Measurements from ENCODE around the gene SLC8B1. TPM values are rescaled to one million over a fixed set of nuclear protein-coding genes. Genes with fewer than 3 reads are reported as not detected.

The SLC8B1 gene
- total RNA-seq, 2 donors from 2014 or later: 25.2 to 44.2 TPM

- no peak for ATAC-seq
- TF ChIP-seq, protein P1, sequence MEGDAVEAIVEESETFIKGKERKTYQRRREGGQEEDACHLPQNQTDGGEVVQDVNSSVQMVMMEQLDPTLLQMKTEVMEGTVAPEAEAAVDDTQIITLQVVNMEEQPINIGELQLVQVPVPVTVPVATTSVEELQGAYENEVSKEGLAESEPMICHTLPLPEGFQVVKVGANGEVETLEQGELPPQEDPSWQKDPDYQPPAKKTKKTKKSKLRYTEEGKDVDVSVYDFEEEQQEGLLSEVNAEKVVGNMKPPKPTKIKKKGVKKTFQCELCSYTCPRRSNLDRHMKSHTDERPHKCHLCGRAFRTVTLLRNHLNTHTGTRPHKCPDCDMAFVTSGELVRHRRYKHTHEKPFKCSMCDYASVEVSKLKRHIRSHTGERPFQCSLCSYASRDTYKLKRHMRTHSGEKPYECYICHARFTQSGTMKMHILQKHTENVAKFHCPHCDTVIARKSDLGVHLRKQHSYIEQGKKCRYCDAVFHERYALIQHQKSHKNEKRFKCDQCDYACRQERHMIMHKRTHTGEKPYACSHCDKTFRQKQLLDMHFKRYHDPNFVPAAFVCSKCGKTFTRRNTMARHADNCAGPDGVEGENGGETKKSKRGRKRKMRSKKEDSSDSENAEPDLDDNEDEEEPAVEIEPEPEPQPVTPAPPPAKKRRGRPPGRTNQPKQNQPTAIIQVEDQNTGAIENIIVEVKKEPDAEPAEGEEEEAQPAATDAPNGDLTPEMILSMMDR (IDR thresholded peaks at IDR 0.05): no peak
- TF ChIP-seq POLR2A (IDR thresholded peaks at IDR 0.05): no peak
- intact Hi-C loops (cut with DNase I): no loop called here
- Histone ChIP-seq H3K36me3 (replicated peaks in 1 of 2; ENCODE audit: insufficient read depth in 1 of 2, low read depth in 2 of 2) (peaks cover 0 to 30% of the 10 kb centered on the region in 2 donors), H3K4me1 (no peaks in the 10 kb centered on the region), H3K27me3 (no peaks in the 10 kb centered on the region), H3K9me3 (no peaks in the 10 kb centered on the region), H3K27ac (no peak overlapping the region), H3K4me3 (no peak overlapping the region)
- DNase-seq: no peak
- 95 to 96% methylated on average over 11 of the region's 11 CpGs for WGBS, 2 donors
Observed at GRCh38 chr12:113305281-113305856, 29.5 kb downstream of the SLC8B1 start.

DNA sequence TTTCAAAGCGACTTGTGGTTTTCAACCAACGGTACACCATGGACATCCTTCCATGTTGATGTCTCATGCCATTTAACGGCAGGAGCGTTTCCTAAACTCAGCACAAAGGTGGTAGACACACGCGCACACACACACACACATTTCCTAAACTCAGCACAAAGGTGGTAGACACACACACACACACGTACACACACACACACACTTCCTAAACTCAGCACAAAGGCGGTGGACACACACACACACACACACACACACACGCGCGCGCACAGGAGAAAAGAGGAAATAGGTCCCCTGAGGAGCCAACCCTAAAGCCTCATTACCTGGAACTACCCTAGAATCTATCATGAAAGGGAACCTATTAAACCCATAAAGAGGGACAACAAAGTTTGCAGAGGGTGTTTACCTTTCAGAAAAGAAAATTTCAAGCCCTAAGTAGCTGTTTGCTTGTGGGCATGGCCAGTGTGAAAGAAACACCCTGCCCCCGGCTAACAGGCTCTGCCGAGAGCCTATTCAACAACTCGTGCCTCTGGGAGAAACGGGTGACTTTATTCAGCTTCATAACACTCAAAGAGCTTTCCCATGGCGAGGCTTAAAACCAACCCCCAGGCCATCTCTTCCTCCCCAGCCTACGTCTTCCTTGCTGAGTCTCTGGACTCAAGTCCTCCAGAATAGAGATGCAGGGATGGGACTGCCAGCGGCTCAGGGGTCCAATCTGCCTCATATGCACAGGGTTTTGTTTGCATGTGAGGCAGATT is 31.8 kb downstream of the SLC8B1 start:
- intact Hi-C loops (cut with DNase I): no loop called here
- DNase-seq: no peak
- 73 to 84% methylated on average over 19 of the region's 19 CpGs for WGBS, 2 donors

DNA sequence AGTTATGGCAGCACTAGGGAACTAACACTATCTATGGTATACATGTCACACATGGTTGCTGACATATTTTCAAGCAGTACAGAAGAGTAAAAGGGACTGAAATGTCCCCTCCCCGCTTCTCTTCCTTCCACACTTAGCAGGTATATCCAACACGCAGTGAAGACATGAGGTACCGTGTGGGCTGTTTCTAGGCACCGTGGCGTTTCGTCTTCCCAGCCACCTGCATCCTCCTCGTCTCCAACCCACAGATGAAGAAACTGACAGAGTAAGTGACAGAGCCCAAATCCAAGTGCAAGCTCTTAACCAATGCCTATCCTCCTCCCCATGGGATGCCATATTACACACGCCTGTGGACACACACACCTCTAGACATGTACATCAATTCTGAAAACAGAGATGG is 32.4 kb downstream of the SLC8B1 start:
- TF ChIP-seq, protein P1 (IDR thresholded peaks at IDR 0.05): no peak
- no peak for TF ChIP-seq POLR2A (IDR thresholded peaks at IDR 0.05)
- Histone ChIP-seq H3K4me1 (peaks cover 12% of the 10 kb centered on the region), H3K9me3 (no peaks in the 10 kb centered on the region), H3K4me3 (no peak overlapping the region), H3K27me3 (no peaks in the 10 kb centered on the region), H3K27ac (no peak overlapping the region), H3K36me3 (replicated peaks in 1 of 2; ENCODE audit: insufficient read depth in 1 of 2, low read depth in 2 of 2) (peaks cover 0 to 11% of the 10 kb centered on the region in 2 donors)
- 91 to 92% methylated on average over 8 of the region's 8 CpGs for WGBS, 2 donors
- ATAC-seq (no peak), DNase-seq (no peak)
- intact Hi-C loops (cut with DNase I): no loop called here

More for the DNA sequence above, 31.8 kb downstream of the SLC8B1 start:
- Histone ChIP-seq H3K9me3 (no peaks in the 10 kb centered on the region), H3K4me3 (no peak overlapping the region), H3K27me3 (no peaks in the 10 kb centered on the region), H3K36me3 (replicated peaks in 1 of 2; ENCODE audit: insufficient read depth in 1 of 2, low read depth in 2 of 2) (peaks cover 0 to 17% of the 10 kb centered on the region in 2 donors), H3K4me1 (peaks cover 10% of the 10 kb centered on the region), H3K27ac (no peak overlapping the region)
- no peak for TF ChIP-seq POLR2A (IDR thresholded peaks at IDR 0.05)
- TF ChIP-seq, protein P1 (IDR thresholded peaks at IDR 0.05): no peak
- ATAC-seq: no peak

- no peak for TF ChIP-seq POLR2A (IDR thresholded peaks at IDR 0.05)
- TF ChIP-seq, protein P1 (IDR thresholded peaks at IDR 0.05): no peak
- WGBS, 2 donors: 86 to 88% methylated on average over 6 of the region's 6 CpGs
Observed at GRCh38 chr12:113301811-113302210, 33.1 kb downstream of the SLC8B1 start.

More at GRCh38 chr12:113301811-113302210, 33.1 kb downstream of the SLC8B1 start:
- Histone ChIP-seq H3K4me1 (peaks cover 13% of the 10 kb centered on the region), H3K27ac (no peak overlapping the region), H3K9me3 (no peaks in the 10 kb centered on the region), H3K36me3 (replicated peaks in 1 of 2; ENCODE audit: insufficient read depth in 1 of 2, low read depth in 2 of 2) (peaks cover 0 to 8% of the 10 kb centered on the region in 2 donors), H3K27me3 (no peaks in the 10 kb centered on the region), H3K4me3 (no peak overlapping the region)
- intact Hi-C loops (cut with DNase I): no loop called here
- no peak for DNase-seq
- ATAC-seq: no peak
